ENCODE measurements around the gene SH3BP4.
A peak's percentile ranks its signal among the peaks of the same experiment; 100 is the strongest.

The SH3BP4 gene, protein sequence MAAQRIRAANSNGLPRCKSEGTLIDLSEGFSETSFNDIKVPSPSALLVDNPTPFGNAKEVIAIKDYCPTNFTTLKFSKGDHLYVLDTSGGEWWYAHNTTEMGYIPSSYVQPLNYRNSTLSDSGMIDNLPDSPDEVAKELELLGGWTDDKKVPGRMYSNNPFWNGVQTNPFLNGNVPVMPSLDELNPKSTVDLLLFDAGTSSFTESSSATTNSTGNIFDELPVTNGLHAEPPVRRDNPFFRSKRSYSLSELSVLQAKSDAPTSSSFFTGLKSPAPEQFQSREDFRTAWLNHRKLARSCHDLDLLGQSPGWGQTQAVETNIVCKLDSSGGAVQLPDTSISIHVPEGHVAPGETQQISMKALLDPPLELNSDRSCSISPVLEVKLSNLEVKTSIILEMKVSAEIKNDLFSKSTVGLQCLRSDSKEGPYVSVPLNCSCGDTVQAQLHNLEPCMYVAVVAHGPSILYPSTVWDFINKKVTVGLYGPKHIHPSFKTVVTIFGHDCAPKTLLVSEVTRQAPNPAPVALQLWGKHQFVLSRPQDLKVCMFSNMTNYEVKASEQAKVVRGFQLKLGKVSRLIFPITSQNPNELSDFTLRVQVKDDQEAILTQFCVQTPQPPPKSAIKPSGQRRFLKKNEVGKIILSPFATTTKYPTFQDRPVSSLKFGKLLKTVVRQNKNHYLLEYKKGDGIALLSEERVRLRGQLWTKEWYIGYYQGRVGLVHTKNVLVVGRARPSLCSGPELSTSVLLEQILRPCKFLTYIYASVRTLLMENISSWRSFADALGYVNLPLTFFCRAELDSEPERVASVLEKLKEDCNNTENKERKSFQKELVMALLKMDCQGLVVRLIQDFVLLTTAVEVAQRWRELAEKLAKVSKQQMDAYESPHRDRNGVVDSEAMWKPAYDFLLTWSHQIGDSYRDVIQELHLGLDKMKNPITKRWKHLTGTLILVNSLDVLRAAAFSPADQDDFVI

DNA sequence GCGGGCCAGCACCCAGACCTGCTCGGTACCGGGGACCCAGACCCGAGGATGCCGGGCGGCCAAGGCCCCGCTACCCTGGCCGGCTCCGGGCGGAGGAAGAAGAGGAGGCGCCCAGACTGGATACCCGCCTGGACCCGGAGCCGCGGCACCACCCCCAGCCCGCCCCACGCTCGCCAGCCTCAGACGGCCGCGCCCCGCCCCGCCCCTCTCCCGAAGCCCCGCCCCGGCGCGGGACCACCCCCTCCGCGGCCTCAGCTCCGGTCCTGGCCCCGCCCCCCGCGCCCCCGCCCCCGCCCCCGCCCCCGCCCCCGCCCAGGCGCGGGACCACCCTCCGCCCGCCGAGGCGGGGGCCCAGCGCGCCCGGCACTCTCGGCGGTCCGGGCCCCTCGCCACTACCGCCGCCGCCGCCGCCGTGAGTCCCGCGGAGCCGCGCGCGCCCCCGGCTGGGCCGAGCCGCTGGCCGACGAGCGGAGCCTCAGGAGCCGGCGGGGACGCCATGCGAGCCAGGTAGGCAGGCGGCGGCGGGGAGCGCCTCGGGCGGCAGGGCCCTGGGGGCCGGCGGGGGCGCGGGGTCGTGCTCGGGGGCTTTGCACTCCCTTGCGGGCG, at the start of gene SH3BP4:
Gene SH3BP4, plus strand, starts transcription at position 354 of the 606 bp plus-strand sequence. CDS start 82,986 bp downstream, outside the sequence.
- in situ Hi-C loops (cut with HindIII; ENCODE audit: low pct_ligation_motif_present, low pct_unique_long_range_greater_than_20kb, low sequenced_read_pairs), result no loop called here
- peak; percentile 78 for DNase-seq

GRCh38 chr2:234904785-234905184, 47.0 kb upstream of the SH3BP4 start:
- no peak for DNase-seq
- in situ Hi-C loops (cut with HindIII; ENCODE audit: low pct_ligation_motif_present, low pct_unique_long_range_greater_than_20kb, low sequenced_read_pairs), result no loop called here

- in situ Hi-C loops (cut with HindIII; ENCODE audit: low pct_ligation_motif_present, low pct_unique_long_range_greater_than_20kb, low sequenced_read_pairs), result no loop called here
- DNase-seq, result peak; percentile 10
Observed at GRCh38 chr2:234905547-234906265, 46.1 kb upstream of the SH3BP4 start.

GRCh38 chr2:234910186-234910679, 41.6 kb upstream of the SH3BP4 start:
- in situ Hi-C loops (cut with HindIII; ENCODE audit: low pct_ligation_motif_present, low pct_unique_long_range_greater_than_20kb, low sequenced_read_pairs), result no loop called here
- DNase-seq, result no peak

DNA sequence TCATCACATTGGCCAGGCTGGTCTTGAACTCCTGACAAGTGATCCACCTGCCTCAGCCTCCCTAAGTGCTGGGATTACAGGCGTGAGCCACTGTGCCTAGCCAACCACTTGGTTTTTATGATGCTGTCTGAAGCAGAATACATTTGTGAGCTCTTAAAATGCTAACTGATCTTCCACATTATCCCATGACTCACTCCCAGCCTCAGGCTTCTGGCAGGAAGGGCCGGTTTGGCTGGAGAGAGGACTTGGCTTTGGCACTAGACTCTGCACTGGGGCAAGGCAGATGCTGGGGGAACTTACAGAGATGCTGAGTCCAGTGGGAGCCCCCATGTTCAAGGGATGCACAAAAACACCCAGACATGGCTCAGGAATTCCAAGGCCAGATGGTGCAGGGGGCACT, 40.5 kb upstream of the SH3BP4 start:
- peak; percentile 33 for DNase-seq
- in situ Hi-C loops (cut with HindIII; ENCODE audit: low pct_ligation_motif_present, low pct_unique_long_range_greater_than_20kb, low sequenced_read_pairs), result no loop called here

- in situ Hi-C loops (cut with HindIII; ENCODE audit: low pct_ligation_motif_present, low pct_unique_long_range_greater_than_20kb, low sequenced_read_pairs), result no loop called here
- no peak for DNase-seq
Observed at GRCh38 chr2:234912437-234912836, 39.4 kb upstream of the SH3BP4 start.

DNA sequence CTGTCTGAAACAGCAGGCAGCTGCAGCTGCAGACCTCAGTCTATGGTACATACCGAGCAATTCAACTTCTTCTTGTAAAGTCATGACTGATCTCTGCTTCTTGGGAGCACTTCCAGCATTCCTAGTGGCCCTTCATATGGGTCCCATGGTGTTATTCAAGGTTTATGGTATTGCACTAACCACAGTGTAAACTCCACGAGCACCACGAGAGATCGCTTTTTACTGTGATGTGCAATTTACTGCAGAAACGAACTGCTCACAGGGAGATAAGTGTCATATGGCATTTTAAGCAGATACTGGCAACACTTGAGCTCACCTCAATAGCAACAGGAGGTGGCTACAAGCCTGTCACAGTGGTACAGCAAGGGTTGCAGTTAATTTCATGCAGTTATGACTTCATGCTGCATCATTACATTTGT, 38.6 kb upstream of the SH3BP4 start:
- DNase-seq, result no peak
- in situ Hi-C loops (cut with HindIII; ENCODE audit: low pct_ligation_motif_present, low pct_unique_long_range_greater_than_20kb, low sequenced_read_pairs), result no loop called here

DNA sequence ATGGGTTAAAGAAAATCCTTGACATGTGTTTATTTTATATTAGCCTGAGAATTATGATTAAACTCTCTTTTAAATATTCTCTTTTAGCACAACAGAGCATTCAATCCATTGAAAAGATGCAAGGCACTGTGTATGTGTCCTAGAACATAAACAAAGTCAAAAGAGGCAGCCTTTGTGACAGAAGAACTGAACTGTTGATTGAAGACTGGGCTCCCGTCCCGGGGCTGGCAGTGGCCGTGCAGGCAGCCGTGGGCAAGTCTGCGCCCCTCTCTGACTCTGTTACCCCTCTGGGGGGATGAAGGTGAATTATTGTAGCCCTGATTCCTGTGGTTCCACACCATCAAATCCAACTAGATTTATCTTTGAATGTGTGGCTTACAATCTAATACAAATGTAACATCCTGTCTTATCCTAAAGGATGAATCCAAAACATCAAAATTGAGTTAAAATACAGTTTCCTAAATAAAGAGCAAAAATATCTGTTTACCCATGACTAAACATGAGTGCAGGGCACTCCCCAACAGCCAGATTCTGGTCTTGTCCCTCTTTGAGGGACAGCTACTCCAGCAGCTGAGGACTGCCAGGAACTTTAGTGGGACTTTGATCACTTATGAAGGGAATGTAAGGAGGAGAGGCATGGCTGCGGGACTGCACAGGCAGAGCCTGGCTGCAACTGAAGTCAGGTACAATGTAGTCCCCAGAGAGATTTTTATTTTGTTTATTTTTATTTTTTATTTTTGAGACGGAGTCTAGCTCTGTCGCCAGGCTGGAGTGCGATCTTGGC, 37.3 kb upstream of the SH3BP4 start:
- in situ Hi-C loops (cut with HindIII; ENCODE audit: low pct_ligation_motif_present, low pct_unique_long_range_greater_than_20kb, low sequenced_read_pairs), result no loop called here
- DNase-seq, result no peak

DNA sequence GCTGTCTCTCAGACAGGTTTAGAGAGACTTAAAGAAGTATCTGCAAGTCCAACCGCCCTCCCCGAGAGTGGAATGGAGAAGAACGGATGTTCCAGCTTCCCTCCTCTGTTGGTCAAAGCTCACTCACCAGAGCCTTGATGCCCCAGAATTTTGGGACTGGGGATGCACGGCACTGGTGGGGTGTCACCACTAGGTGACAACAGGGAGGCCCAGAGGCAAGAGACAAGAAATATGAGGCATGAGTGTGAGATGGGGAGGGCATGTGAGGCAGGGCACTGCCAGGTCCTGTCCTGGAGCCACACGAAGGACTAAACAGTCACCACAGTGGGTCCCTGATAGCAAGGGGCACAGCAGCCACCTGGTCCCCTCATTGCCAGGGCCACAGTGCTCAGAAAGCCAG, 35.1 kb upstream of the SH3BP4 start:
- no peak for DNase-seq
- in situ Hi-C loops (cut with HindIII; ENCODE audit: low pct_ligation_motif_present, low pct_unique_long_range_greater_than_20kb, low sequenced_read_pairs), result no loop called here

DNA sequence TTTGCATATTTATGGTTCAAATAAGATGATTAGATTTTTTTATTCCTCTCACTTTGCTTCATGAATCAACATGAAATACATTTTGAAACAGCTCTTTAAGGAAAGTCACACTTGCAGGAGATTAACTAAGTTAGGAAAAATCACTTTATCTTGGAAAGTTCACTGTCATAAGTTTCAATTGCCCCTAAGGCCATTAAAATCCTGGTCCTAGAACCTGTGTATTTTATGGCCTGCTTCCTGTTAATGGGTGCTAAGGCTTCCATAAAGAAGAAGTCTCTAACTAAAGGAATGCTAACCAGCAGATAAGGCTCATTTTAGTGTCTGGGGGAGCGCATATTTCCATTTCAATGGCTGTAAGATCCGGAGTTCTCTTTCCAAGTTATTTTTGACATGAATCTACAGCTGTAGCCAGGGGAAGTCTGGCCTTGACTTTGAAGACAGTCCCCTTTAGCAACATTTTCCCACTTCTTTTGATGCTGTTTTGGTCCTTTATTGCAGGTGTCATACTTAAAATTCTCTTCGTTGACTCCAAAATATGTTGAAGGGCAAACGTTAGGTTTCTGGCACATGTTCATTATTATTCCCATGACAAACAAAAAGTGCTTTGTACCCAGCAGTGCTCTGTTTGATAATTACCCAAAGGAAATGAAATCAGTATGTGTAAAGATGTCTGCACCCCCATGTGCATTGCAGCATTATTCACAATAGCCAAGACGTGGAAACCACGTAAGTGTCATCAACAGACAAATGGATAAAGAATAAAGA, 34.4 kb upstream of the SH3BP4 start:
- no peak for DNase-seq
- in situ Hi-C loops (cut with HindIII; ENCODE audit: low pct_ligation_motif_present, low pct_unique_long_range_greater_than_20kb, low sequenced_read_pairs), result no loop called here

DNA sequence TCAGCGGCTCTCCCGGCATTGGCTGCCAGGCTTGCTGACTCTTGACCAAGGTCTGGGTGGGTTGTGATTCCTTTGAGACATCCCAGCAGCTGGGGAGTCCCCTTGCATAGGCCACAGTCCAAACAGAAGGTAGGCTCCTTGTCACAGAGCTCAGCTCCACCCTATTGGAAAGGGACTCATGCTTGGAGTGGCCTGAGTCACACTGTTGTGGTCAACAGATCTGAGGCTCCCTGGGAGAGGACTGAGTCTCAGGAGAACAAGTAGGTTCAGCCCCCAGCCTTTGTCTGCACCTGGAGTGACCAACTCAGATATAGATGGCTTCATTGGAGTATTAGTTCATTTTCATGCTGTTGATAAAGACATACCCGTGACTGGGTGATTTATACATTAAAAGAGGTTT, 32.1 kb upstream of the SH3BP4 start:
- peak; percentile 30 for DNase-seq
- in situ Hi-C loops (cut with HindIII; ENCODE audit: low pct_ligation_motif_present, low pct_unique_long_range_greater_than_20kb, low sequenced_read_pairs), result no loop called here

- in situ Hi-C loops (cut with HindIII; ENCODE audit: low pct_ligation_motif_present, low pct_unique_long_range_greater_than_20kb, low sequenced_read_pairs), result no loop called here
- DNase-seq, result no peak
Observed at GRCh38 chr2:234920836-234921235, 31.0 kb upstream of the SH3BP4 start.

- DNase-seq, result no peak
- in situ Hi-C loops (cut with HindIII; ENCODE audit: low pct_ligation_motif_present, low pct_unique_long_range_greater_than_20kb, low sequenced_read_pairs), result no loop called here
Observed at GRCh38 chr2:234929002-234929401, 22.8 kb upstream of the SH3BP4 start.

- in situ Hi-C loops (cut with HindIII; ENCODE audit: low pct_ligation_motif_present, low pct_unique_long_range_greater_than_20kb, low sequenced_read_pairs), result no loop called here
- no peak for DNase-seq
Observed at GRCh38 chr2:234930397-234930796, 21.4 kb upstream of the SH3BP4 start.

- DNase-seq, result no peak
- in situ Hi-C loops (cut with HindIII; ENCODE audit: low pct_ligation_motif_present, low pct_unique_long_range_greater_than_20kb, low sequenced_read_pairs), result no loop called here
Observed at GRCh38 chr2:234931371-234931770, 20.4 kb upstream of the SH3BP4 start.

DNA sequence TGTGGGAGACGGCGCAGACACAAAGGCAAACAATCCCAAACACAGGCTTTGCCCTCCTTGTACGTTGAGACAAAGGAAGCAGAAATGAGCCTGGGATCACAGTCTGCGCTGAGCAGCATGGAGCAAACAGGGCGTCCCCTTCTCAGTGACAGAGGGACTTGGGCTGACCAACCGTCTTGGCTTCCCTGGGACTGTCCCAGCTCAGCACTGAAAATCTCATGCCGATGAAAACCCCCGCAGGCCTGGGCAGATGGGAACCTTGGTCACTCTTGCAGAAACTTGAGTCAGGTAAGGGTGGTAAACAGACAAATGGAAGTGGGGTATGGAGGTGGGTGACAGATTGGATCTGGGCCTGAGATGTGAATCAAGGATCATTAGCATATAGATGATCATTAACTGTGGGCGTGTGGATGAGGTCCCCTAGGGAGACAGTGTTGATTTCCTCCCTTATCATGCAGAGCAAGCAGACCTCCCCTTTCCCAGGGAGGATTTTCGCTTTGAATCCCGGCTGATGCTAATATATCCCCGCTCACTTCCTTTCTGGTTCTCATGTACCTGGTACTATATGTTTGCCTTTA, 19.1 kb upstream of the SH3BP4 start:
- in situ Hi-C loops (cut with HindIII; ENCODE audit: low pct_ligation_motif_present, low pct_unique_long_range_greater_than_20kb, low sequenced_read_pairs), result no loop called here
- DNase-seq, result no peak

- in situ Hi-C loops (cut with HindIII; ENCODE audit: low pct_ligation_motif_present, low pct_unique_long_range_greater_than_20kb, low sequenced_read_pairs), result no loop called here
- DNase-seq, result no peak
Observed at GRCh38 chr2:234935311-234935710, 16.5 kb upstream of the SH3BP4 start.

Measured in ACHN (cell line).